SU-DHL-6 (cell line): Measurements from ENCODE around the gene CACNA1C.

Experiments
- EZH2phosphoT487 ChIP-seq: fragments of 200-600 bp; sonication (generic), shearing (Covaris generic); conservative IDR thresholded peaks from 2 replicates; pipeline ENCODE4 v1.6.1; 2018; ENCODE audit warnings: mild to moderate bottlenecking, antibody characterized with exemption, low read length, moderate library complexity, mixed read lengths
- TF ChIP-seq, protein P1 (sequence below): fragments of 200-600 bp; sonication (generic); IDR thresholded peaks from one replicate; pipeline ENCODE4 v1.5.1; 2017; ENCODE audit warnings: antibody characterized with exemption, mild to moderate bottlenecking, low read length, moderate library complexity; ENCODE audit not compliant: insufficient read depth, poor library complexity, severe bottlenecking

DNA sequence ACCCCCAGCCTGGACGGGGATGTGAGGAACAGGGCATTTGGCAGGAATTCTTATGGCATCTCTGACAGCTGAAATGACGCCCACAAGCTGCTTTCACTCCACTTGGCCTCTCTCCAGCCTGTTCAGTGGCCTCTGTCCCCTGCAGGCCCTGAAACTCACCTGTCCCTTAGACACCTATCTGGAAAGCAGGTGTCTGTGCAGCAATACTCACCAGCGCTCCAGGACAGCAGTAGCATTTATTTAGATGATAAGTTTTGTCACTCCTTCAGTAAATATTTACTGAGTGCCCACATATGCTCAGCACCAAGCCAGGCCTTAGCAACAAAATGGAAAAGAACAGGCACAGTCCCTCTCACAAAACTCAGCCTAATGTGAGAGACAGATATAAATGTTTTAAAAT lies 430.9 kb downstream of the CACNA1C start:
- TF ChIP-seq, protein P1, sequence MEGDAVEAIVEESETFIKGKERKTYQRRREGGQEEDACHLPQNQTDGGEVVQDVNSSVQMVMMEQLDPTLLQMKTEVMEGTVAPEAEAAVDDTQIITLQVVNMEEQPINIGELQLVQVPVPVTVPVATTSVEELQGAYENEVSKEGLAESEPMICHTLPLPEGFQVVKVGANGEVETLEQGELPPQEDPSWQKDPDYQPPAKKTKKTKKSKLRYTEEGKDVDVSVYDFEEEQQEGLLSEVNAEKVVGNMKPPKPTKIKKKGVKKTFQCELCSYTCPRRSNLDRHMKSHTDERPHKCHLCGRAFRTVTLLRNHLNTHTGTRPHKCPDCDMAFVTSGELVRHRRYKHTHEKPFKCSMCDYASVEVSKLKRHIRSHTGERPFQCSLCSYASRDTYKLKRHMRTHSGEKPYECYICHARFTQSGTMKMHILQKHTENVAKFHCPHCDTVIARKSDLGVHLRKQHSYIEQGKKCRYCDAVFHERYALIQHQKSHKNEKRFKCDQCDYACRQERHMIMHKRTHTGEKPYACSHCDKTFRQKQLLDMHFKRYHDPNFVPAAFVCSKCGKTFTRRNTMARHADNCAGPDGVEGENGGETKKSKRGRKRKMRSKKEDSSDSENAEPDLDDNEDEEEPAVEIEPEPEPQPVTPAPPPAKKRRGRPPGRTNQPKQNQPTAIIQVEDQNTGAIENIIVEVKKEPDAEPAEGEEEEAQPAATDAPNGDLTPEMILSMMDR: no peak
- TF ChIP-seq EZH2phosphoT487: no peak
